Activated CD4-positive, alpha-beta T cell treated with anti-CD3 and anti-CD28 coated beads, Interleukin-2, Interleukin-4, amounts not matched to agents 100 ng/mL and 50 ng/mL, durations not matched to agents 16 hours and 8 hours (primary cell): ENCODE data around the gene CREB5.

ENCODE experiments used
- DNase-seq: peaks from one replicate; pipeline ENCODE4 v3.0.0-alpha.2; 2020; ENCODE audit warnings: low spot score

The CREB5 gene

DNA sequence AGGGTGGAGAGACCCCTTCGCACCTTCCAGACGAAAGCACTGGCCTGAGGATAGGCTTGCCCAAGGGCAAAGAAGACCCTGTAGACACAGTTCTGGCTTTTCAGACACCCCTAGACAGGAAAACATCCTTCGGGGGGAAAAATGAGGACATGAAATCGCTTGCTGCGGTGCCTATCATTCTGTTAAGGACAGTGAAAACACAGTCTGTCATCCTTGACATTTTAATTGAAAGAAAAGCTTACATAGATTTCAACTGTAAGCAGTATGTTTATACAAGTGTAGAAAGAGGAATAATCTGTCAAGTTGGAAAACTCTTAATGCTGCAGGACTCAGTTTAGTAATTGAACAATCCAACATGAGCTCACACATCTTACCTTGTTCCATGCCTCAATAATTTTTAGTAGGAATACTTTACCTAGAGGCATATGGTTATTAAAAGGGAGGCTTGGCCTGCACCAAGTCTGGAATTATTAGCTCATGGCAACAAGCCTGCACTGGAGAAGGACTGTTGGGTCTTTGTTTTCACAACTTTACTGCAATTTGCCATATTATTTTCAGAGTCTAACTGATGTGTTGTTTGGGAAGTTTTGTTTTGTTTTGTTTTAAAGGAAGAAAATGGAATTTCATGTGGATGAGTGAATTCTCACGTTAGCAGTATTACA is 302.3 kb downstream of the CREB5 start:
- no peak for DNase-seq

DNA sequence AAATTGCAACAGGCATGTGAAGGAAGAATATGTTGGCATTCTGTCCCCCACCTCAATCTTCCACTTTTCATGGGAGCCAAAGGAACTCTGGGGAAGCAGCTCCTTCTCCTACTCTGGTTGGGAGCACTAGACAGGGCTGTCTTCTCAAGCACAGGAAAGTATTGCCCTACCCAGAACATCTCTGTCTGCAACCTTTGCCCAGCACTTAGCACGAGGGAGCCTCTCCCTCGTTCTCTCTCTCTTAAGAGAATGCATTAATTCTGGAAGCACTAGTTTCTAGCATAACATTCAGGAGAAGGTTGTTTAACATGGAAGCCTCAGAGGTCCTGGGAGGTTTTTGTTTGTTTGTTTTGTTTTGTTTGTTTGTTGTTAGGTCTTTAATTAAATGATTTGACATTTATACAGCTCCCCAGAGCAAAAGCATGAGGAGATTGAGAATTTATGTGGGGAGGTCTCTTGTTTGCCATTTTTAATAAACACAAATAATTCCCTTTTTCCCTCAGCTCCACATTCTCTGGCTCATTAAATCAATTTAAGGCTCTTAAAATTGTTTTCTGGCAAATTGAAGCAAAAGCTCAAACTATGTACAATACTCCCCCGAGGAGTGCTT is 305.2 kb downstream of the CREB5 start:
- DNase-seq, result no peak

DNA sequence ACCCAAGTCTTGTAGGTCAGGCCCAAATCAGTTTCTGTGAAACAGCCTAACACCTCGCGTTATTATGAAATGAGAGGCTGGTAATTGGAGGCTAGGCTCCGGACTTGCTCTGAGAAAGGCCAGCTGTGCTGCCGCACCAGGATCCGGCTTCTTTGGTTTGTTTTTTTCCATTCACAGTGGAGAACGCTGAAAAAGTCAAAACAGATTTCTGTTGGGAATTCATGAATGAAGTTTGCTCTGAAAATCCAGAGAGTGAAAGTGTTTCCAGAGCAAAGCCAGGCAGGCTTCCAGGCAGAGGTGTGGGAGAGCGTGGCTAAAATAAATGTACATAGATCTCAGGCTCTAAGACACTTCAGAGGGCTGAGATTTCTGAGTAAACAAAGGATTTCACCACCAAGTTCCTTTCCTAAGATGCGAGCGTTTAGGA is 305.8 kb downstream of the CREB5 start:
- DNase-seq, result no peak

DNA sequence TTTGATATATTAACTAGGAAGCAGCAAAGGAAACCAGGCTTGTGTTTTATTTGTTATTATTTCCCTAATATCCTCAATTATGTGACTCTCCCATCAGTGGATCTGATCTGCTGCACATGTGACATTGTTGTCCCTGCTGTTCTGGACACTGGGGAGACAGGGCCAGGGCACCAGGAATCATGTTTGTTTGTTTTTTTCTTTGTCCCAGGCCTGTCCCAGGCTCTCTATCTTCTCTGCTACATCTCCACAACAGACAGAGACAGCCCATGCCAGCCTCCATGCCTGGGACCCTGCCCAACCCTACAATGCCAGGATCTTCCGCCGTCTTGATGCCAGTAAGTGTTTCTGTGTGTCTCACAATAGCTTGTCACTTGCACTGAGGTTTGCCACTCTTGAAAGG is 306.2 kb downstream of the CREB5 start:
- no peak for DNase-seq

DNA sequence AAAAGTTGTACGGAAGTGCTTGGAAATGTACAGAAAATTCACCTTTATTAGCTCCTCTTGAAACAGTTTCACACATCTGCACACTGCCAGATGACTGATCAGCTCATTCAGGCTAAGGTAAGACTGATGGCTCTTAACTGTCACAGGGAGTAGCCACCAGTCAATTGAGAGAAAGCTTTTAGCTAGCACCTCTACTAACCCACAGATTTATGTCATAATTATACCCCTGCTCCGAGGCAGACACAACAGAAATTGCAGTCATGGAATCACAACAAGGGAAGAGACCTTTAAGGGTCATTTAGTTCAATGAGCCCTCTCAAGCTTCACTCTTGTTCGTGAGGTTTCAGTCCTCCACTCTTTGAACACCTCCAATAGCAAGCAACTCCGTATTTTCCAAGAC is 310.4 kb downstream of the CREB5 start:
- DNase-seq, result no peak

DNA sequence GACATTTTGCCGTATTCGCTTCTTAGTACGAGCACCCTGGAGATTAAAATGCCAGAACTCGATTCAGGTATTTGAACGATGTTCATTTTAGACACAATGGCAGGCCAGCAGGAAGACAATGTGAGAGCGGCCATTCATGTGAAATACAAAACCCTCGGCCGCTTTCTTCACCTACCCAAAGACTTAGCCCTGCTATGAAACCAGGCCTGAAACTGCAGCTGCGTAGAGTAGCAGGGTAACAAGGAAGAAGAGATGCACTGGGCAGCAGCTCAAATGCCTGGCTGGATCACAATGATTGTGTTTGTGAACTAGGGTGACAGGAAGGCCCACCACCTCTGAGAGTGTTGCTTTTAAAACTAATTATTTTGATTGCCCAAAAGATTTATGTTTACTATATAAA is 311.0 kb downstream of the CREB5 start:
- DNase-seq, result no peak

DNA sequence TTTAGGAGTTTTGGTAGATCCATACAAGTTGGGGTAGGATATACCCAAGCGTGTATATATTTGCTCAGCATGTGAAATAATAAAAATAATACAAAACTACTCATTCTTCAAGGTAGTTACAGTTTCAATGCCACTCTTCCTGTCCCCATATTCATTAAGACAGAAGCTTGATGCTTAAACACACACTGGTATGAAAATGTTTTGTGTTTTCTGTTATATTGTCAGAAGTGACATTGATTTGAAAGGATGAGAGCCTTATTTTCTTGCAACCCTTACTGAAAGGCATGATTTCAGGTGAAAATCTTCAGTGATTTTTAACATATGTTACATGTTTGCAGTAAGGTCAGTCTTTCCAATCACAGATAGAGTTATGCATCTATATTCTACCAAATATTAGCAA is 312.2 kb downstream of the CREB5 start:
- no peak for DNase-seq

DNA sequence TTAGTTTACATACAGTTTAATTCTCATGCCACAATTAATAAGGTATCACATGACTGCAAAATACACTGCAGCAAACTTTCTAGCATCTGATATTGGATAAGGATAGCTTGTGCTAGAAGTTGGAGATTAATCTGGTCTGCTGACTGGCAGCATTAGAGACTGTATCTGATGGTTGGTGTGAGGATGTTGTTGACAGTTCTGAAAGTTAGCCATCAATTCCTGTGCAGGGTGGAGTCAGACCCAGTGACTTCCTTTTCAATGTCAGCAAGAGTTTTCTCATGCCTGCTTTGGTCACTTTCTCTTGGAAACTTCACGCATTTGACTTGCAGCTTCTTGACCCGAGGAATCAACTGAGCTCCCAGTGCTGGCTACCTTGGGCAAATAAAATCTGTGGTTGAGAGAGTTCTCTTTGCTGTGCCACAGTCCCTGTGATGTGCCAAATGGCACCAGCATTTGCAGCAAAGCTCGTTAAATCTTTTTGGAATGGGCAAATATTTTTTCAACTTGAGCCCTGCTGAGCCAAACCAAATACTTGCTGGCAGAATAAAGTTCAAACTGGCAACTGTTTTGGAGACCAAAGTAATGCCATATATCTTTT is 312.8 kb downstream of the CREB5 start:
- no peak for DNase-seq

DNA sequence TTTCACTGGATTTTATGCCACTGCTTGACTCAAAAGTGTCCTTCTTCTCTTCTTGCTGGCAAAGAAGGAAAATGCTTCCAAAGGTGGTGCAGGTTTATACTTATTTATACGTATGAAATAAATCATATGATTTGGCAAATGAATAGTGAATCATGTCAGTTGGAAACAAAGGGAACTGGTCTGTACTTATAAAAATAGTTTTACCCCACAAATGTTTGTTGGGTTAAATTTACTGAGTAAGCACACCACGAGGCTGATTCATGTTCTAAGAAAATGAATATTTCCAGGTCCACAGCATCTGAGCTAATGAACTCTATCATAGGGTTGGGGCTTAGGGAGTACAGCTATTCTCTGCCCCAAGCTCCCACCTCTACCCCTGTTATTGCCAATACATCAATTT is 313.6 kb downstream of the CREB5 start:
- no peak for DNase-seq

DNA sequence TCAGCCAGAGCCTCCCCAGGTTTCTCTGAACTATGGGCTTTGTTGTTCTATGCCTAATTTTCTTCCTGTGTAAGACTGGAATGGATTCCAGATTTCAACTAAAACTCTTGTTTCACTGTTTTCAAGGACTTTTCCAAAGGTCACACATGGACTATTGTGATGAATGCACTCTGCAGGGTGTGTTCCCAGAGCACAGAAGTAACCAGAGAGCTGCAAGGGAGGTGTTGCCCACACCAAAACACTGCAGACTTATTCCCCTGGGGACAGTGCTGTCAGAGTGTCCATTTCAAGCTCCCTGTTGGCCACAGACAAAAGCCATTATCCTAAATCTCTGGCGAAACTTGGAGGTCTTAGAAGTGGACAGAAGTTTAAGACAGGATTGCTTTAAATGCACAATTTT is 314.2 kb downstream of the CREB5 start:
- no peak for DNase-seq

DNA sequence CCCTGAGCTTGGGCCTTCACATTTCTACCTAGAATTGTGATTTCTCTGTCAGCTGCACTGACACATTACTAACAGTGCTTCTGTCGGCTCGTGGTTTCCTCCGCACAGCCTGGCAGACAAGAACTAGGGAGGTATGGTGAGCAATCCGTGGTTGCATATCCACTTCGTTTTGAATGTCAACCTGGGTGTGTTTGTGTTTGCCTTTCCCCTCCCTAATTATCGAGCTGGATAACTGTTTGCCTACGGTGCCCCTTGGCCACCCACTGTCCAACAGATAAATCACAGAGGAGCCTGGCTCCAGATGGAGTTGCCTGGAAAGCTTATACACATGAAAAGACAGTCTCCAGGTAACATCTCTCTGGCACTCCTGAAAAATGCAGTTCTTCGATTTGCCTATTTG is 317.0 kb downstream of the CREB5 start:
- DNase-seq, result no peak

DNA sequence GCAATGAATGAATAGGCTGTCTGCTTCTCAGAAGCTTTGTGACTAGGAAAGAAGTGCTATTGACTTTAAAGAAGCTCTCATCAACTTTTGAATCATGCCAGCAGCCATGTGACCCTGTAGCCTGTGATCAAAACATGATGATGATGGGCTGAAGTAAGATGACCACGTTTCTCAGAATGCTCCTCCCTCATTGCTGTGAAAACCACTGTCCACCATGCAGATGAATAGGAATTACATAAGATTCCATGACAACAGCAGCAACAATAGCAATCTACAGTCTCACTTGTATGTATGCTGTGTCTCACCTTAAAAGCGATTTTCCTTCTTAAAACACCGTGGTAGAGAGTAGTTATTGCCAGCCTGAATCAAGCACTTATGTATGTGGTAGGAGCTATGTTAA is 317.4 kb downstream of the CREB5 start:
- no peak for DNase-seq

DNA sequence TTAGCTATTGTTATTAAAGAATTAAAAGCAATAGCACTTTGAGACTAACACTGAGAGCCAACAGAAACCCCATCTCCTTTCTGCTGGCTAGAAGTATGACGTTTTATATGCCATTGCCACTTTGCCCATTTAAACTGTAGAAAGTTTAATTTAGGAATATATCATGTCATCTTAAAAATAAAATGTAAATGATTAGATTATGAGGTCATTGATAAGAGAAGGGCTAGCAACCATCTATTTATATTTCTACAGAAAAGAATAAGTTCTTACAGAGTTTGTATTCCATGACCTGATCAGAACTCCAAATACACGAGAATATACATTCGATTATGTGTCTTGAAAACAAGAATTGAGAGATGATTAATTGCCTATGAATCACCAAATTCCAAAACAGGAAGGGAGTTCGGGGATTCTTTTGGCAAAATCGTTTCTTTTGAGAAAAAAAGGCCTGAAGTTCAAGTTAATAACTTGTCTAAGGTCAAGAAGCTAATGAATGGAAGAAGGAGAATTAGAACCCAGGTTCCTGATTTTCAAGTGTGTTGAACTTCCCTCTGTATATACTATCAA is 318.9 kb downstream of the CREB5 start:
- no peak for DNase-seq

DNA sequence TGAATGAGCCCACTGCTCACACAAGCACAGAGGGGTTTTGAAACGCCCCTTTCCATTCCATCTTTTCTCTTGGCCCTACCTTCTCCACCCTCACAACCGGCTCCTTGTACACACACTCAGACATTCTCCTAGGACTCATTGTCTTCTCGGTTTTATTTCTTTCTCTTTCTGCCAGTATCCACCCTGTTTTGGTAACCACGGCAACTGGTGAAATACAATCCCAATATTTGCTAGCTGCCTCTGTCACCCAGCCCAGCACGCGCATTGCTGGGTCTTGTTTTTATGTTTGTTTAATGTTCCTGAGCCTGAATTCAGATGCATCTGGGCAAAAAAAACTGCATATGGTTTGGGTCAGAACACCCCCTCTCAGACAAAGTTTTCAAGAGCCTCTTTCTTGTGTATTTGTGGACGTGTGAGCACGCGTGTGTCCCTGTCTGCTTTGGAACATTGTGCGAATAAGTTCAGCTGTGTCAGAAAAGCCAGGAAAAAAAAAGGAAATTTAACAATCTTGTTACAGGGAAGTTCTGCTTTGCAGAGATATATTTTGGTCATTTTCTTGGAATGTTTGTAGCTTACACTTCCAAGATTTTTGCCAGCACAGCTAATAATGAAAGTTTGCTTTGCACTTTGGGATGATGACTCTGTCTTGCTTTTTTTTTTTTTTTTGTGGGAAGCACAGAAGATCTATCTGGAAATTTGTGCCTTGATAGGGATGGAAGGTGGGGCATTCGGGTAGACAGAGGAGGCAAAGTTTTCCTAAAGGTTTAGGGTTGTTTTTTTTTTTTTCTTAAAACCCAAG is 320.0 kb downstream of the CREB5 start:
- DNase-seq, result no peak

DNA sequence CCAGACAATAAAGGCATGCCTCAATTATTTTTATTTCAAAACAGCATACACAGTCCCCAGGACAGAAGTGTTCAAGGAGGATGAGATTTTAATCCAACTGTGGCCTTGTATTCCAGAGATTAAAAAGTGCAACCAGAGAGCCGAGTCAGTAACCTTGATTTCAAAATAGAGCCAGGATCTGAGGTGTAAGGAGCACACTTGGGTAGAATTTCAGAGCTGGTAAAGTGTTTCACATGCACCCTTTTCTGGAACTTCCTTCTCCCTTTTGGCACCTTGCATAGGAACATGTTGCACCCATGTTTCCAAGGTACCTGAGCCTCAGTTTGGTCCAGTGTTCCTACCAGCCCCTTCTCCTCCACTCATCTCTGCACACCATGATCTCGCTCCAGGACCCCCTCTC is 320.7 kb downstream of the CREB5 start:
- DNase-seq, result no peak

DNA sequence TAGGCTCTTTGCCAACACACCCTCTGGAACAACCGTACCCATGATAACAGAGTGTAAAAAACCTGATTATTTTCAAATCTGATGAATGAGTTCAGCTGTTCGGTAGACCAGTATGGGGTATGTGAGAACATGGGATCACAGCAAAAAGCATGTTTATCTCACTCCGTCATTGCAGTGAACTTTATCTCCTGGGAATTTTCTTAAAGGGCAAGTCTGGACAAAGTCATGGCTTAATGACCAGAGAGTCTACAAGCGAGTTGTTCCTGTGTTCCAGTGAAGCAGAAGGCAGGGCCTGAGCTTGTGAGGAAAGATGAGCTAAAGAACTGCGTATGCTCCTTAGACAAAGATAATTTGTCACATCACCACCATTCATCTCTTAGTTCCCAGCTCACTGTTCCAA is 326.1 kb downstream of the CREB5 start:
- DNase-seq, result no peak

DNA sequence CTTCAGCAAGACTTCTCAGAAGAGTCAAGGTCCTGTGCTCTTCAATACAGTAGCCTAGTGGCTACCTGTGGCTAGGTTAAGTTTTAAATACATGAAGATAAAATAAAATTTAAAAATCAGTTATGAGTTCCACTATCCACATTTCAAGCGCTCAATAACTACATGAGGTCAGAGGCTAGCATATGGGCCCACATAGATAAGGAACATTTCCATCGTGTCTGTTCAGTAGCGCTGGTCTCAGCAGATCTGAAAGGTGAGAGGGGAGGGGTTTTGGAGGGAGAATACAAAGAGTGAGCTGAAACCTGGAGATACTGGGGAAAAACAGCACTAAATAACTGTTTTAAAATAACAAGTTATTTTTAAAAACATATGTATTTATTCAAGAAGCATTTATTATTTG is 326.8 kb downstream of the CREB5 start:
- no peak for DNase-seq

DNA sequence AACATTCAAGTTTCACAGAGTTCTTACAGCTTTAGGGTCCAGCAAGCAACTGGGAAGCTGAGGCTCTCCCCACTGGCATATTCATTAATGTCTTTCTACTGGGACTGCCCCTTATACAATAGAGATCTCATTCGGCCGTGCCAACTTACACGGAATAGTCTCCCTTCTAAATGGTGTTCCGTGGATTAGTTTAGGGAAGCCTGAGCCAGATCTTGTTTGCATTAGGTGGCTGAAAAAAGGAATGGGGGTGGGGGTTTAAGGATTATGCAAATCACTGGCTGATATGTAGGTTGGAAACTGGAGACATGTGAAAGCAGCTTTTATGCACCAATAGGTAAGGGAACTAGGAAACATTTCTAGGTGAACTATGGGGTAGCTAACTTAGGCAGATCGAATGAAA is 327.5 kb downstream of the CREB5 start:
- DNase-seq, result no peak

DNA sequence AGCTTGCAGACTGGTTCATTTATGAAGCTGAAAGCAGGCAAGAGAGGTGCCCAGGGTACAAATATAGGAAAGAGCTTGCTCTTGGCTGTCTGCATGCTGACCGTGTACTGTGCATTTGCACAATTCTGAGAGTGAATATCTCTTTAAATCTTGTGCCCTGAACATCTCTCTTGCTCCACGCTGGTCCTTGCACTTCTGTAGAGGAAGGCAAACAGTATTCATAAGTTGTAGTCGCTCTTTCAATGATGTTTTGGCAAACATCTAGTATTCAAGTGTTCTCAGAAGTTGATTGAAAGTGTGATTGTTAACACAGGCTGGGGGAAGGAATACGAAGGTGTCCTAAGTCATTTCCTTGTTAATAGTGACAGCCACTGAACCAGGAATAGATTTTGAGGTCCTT is 332.6 kb downstream of the CREB5 start:
- DNase-seq, result no peak

DNA sequence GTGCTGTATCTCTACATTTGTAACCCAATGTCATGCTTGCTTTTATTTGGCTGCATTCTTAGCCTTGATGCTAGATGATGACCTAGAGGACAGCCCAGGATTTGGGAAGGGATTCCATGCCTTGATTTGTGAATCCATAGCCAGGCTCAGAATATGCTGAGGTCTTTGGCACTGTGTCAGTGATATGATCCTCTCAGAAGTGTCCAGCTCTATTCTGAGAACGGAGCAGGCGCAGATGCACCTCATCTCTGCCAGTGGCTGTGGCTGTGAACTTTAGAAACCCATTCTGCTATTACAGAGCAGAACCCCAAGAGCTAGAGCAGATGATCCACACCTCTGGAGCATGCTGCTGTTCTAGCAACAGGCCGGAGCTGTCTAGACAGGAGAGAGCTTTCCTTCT is 333.0 kb downstream of the CREB5 start:
- no peak for DNase-seq

DNA sequence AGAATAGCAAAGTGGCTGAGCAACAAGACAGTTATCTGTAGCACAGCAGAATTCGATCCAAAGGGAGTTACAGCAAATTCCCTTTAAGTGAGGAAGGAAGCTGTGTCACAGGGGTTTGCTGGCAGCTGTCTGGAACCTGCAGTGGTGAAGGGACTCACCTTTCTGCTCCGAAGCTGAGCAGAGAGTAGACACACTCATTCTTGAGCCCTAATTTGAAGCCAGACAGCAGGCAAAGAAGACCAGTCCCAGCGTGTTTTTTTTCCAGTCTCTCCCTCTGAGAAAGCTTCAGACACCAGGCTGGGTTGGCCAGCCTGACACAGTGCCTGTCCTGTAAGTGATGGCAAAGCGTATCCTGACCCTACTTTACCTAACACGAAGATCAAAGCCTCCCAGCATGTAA is 335.1 kb downstream of the CREB5 start:
- DNase-seq, result no peak

DNA sequence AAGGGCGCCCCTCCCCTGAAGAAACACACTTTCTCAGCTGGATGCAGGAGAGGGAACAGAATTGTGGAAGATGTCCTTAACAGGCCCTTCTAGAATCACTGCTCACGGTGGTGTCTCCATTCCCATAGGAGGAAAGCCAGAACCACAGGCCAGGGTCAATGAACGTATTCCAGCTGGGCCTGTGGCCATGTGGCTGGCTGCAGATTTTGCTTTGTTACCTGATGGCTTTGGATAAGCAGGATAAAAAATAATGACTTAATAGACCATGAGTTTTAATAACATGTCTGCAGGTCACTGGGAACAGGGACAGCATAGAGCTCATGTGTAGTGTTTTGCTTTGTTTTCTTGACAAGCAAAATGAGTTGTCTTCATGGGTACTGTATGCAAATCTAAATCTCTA is 335.5 kb downstream of the CREB5 start:
- DNase-seq, result no peak

DNA sequence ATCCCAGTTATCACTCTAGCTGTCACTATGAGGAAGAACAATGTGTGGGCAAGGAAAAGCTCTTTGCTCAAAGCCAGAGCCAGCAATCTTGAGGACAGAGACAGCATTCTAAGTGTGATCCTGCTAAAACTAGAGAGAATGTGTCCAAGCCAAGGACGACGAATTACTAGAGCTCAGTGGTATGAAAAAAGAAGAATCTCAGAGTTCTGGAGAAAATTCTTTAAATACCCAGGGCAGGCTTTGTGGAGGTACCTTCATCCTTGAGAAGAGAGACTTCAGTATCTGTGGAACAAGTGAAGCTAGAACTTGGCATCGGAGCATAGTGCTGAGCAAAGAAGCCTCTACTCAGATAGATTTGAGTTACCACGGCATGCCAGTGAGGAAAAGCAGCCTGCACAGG is 336.0 kb downstream of the CREB5 start:
- DNase-seq, result no peak
